Loucy (cell line): ENCODE measurements around the gene ICAM5.

ENCODE experiments used
- H2AFZ ChIP-seq: fragments of 200-600 bp; sonication (generic); 2 replicates; pipeline ENCODE4 v1.6.0; 2016; ENCODE audit warnings: antibody characterized with exemption, mild to moderate bottlenecking, low read length, moderate library complexity
- H3F3A ChIP-seq: fragments of 200-600 bp; 2 replicates; pipeline ENCODE4 v1.6.0; 2016; ENCODE audit warnings: antibody characterized with exemption, low read depth, mild to moderate bottlenecking
- H3K27me3 ChIP-seq: fragments of 200-600 bp; sonication (generic); 2 replicates; pipeline ENCODE4 v1.6.1; 2014; ENCODE audit warnings: low read length, mild to moderate bottlenecking; ENCODE audit not compliant: insufficient read depth, poor library complexity, severe bottlenecking
- H3K36me3 ChIP-seq: fragments of 200-600 bp; sonication (generic); 2 replicates; pipeline ENCODE4 v1.6.1; 2016; ENCODE audit warnings: low read length; ENCODE audit not compliant: insufficient read depth
- H3K4me1 ChIP-seq: fragments of 200-600 bp; sonication (generic); 2 replicates; pipeline ENCODE4 v1.5.1; 2014; ENCODE audit warnings: low read length, mild to moderate bottlenecking; ENCODE audit not compliant: insufficient read depth, poor library complexity, severe bottlenecking
- H3K4me2 ChIP-seq: fragments of 200-600 bp; sonication (generic); 2 replicates; pipeline ENCODE4 v1.6.0; 2014; ENCODE audit warnings: antibody characterized with exemption, low read length, low read depth, mild to moderate bottlenecking; ENCODE audit not compliant: poor library complexity, severe bottlenecking
- H3K4me3 ChIP-seq: fragments of 200-600 bp; sonication (generic); 2 replicates; pipeline ENCODE4 v1.5.1; 2014; ENCODE audit warnings: low read length, mild to moderate bottlenecking, mixed read lengths; ENCODE audit not compliant: poor library complexity, severe bottlenecking
- H3K79me2 ChIP-seq: fragments of 200-600 bp; sonication (generic); 2 replicates; pipeline ENCODE4 v1.6.1; 2014; ENCODE audit warnings: low read length; ENCODE audit not compliant: insufficient read depth
- H3K9ac ChIP-seq: fragments of 200-600 bp; sonication (generic); 2 replicates; pipeline ENCODE4 v1.6.0; 2014; ENCODE audit warnings: mild to moderate bottlenecking, low read depth, low read length, moderate library complexity; ENCODE audit not compliant: poor library complexity, severe bottlenecking
- H3K9me2 ChIP-seq: fragments of 200-600 bp; sonication (generic); replicated peaks from 2 replicates; pipeline ENCODE4 v1.6.1; 2016; ENCODE audit warnings: low read depth, low read length, mixed read lengths
- H3K9me3 ChIP-seq: fragments of 200-600 bp; sonication (generic); 2 replicates; pipeline ENCODE4 v1.6.1; 2014; ENCODE audit warnings: mild to moderate bottlenecking, antibody characterized with exemption, low read length, low read depth; ENCODE audit not compliant: insufficient read depth
- H4K20me1 ChIP-seq: fragments of 200-600 bp; sonication (generic); 2 replicates; pipeline ENCODE4 v1.6.0; 2014; ENCODE audit warnings: antibody characterized with exemption, low read length, mild to moderate bottlenecking; ENCODE audit not compliant: insufficient read depth, poor library complexity, severe bottlenecking
- EZH2phosphoT487 ChIP-seq: fragments of 200-600 bp; IDR thresholded peaks from 2 replicates; pipeline ENCODE4 v1.6.1; 2018; ENCODE audit warnings: antibody characterized with exemption, mild to moderate bottlenecking, moderate library complexity, borderline replicate concordance
- TF ChIP-seq, protein P1 (sequence below): fragments of 200-600 bp; sonication (generic); conservative IDR thresholded peaks from 2 replicates; pipeline ENCODE4 v1.5.1; 2014; ENCODE audit warnings: mild to moderate bottlenecking, antibody characterized with exemption, low read length

The ICAM5 gene

DNA sequence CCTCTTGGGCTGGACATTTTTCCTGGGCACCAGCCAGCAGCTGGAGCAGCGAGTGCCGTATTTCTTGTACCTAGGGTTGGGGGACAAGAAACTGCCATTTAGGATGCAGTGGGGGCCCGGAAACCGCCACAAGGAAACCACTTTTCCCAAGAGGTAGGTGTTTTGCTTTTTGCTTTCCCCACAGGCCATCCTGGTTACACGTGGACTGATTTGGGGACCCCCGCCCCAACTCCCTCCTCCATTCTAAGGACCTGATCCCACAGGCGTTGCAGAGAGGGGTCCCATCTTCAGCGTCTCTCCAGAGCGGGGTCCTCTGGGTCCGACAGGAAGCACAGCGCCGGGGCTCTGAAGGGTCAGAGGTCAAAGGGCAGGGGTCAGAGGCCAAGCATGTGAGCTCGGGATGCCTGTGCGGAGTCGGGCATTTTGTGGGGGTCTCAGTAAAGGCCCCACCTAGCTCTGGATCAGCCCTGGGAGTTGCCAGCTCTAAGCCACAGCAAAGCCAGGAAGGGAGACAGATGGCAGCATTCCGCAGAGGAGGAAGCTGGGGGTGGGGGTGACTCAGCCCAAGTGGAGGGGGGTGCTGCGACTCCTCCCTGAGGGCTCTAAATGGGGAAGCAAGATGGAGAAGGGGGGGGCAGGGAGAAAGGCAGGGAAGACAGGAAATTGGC, 15.5 kb downstream of the ICAM5 start:
- H3F3A ChIP-seq = no peaks in the 10 kb centered on the region
- no peak overlapping the region for H3K9ac ChIP-seq
- TF ChIP-seq EZH2phosphoT487 = no peak
- TF ChIP-seq, protein P1, sequence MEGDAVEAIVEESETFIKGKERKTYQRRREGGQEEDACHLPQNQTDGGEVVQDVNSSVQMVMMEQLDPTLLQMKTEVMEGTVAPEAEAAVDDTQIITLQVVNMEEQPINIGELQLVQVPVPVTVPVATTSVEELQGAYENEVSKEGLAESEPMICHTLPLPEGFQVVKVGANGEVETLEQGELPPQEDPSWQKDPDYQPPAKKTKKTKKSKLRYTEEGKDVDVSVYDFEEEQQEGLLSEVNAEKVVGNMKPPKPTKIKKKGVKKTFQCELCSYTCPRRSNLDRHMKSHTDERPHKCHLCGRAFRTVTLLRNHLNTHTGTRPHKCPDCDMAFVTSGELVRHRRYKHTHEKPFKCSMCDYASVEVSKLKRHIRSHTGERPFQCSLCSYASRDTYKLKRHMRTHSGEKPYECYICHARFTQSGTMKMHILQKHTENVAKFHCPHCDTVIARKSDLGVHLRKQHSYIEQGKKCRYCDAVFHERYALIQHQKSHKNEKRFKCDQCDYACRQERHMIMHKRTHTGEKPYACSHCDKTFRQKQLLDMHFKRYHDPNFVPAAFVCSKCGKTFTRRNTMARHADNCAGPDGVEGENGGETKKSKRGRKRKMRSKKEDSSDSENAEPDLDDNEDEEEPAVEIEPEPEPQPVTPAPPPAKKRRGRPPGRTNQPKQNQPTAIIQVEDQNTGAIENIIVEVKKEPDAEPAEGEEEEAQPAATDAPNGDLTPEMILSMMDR = no peak
- no peaks in the 10 kb centered on the region for H3K9me2 ChIP-seq
- no peaks in the 10 kb centered on the region for H3K79me2 ChIP-seq
- no peaks in the 10 kb centered on the region for H4K20me1 ChIP-seq
- no peak overlapping the region for H2AFZ ChIP-seq
- no peaks in the 10 kb centered on the region for H3K36me3 ChIP-seq
- H3K4me2 ChIP-seq = no peak overlapping the region
- H3K9me3 ChIP-seq = no peaks in the 10 kb centered on the region
- no peaks in the 10 kb centered on the region for H3K27me3 ChIP-seq
- no peaks in the 10 kb centered on the region for H3K4me1 ChIP-seq
- no peak overlapping the region for H3K4me3 ChIP-seq

DNA sequence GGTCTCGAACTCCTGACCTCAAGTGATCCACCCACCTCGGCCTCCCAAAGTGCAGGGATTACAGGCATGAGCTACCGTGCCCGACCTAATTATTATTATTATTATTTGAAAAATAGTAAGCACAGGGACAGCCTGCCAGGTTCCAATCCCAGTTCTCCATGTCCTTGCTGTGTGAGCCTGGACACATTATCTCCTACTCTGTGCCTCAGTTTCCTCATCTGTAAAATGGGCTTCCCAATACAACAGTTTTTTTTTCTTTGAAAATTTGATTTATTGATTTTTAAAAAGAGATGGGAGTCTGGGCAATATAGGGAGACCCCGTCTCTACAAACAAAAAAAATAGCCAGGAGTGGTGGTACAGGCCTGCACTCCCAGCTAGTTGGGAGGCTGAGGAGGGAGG, 16.6 kb downstream of the ICAM5 start:
- no peaks in the 10 kb centered on the region for H3K27me3 ChIP-seq
- no peaks in the 10 kb centered on the region for H3K36me3 ChIP-seq
- H3K79me2 ChIP-seq = no peaks in the 10 kb centered on the region
- H3K4me3 ChIP-seq = no peak overlapping the region
- no peaks in the 10 kb centered on the region for H4K20me1 ChIP-seq
- H3F3A ChIP-seq = no peaks in the 10 kb centered on the region
- H2AFZ ChIP-seq = no peak overlapping the region
- no peak overlapping the region for H3K4me2 ChIP-seq
- H3K4me1 ChIP-seq = no peaks in the 10 kb centered on the region
- H3K9me2 ChIP-seq = no peaks in the 10 kb centered on the region
- no peak for TF ChIP-seq EZH2phosphoT487
- TF ChIP-seq, protein P1 = no peak
- H3K9ac ChIP-seq = no peak overlapping the region
- no peaks in the 10 kb centered on the region for H3K9me3 ChIP-seq

DNA sequence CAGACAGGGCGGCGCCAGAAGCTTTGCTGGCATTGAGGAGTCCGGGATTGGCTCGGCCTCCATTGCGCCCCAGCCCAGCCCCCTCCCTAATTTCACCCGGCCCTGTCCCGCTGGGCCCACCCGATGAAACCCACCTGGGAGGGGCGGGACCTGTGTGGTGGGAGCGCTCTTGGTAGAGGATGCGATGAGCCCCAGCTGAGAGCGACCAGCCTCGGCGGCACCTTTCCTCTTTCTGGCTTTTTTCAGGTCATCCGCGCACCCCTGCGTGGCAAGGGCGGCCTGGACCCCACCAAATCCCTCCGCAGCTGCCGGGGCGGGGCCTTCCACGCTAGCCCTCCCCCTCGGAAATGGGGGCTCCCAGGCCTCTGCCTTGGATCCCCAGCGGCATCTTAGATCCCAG, 19.7 kb downstream of the ICAM5 start, which contains the start of gene ZGLP1:
Gene ZGLP1 (minus strand): TSS at position 393 of the 400 bp plus-strand sequence.
- no peak within 1 kb of the TSS for H3K9ac ChIP-seq
- H3K4me3 ChIP-seq = no peak within 1 kb of the TSS
- H3K9me2 ChIP-seq = no peaks in the 10 kb centered on the region
- H3K4me1 ChIP-seq = no peaks in the 10 kb centered on the region
- no peak within 1 kb of the TSS for H3K4me2 ChIP-seq
- no peak within 1 kb of the TSS for H2AFZ ChIP-seq
- TF ChIP-seq, protein P1 = no peak
- TF ChIP-seq EZH2phosphoT487 = no peak
- no peaks in the 10 kb centered on the region for H3K79me2 ChIP-seq
- no peaks in the 10 kb centered on the region for H3K27me3 ChIP-seq
- H3K9me3 ChIP-seq = no peaks in the 10 kb centered on the region
- no peaks in the 10 kb centered on the region for H3F3A ChIP-seq
- H4K20me1 ChIP-seq = no peaks in the 10 kb centered on the region
- H3K36me3 ChIP-seq = no peaks in the 10 kb centered on the region
